Neural crest cell (in vitro differentiated cells): ENCODE measurements around the gene TIFAB. TPM values are rescaled to one million over a fixed set of nuclear protein-coding genes. Genes with fewer than 3 reads are reported as not detected.

Source experiments
- DNase-seq: peaks from one replicate; pipeline ENCODE4 v3.0.0; 2021; ENCODE audit warnings: low read depth, mixed read lengths, low spot score
- H3K27ac Mint-ChIP-seq: one replicate; pipeline ENCODE4 v1.8.0; 2021; ENCODE audit warnings: mild to moderate bottlenecking, mixed read lengths; ENCODE audit not compliant: unreplicated experiment
- H3K27me3 Mint-ChIP-seq: 2 replicates; pipeline ENCODE4 v1.8.0; 2021; ENCODE audit warnings: low read depth, mild to moderate bottlenecking, mixed read lengths
- H3K36me3 Mint-ChIP-seq: 2 replicates; pipeline ENCODE4 v1.8.0; 2021; ENCODE audit warnings: low read depth, mild to moderate bottlenecking, mixed read lengths
- H3K4me1 Mint-ChIP-seq: 2 replicates; pipeline ENCODE4 v1.8.0; 2021; ENCODE audit warnings: mixed read lengths
- H3K4me3 Mint-ChIP-seq: one replicate; pipeline ENCODE4 v1.8.0; 2021; ENCODE audit warnings: mild to moderate bottlenecking, mixed read lengths
- H3K9me3 Mint-ChIP-seq: 2 replicates; pipeline ENCODE4 v1.8.0; 2021; ENCODE audit warnings: mixed read lengths
- CTCF ChIP-seq: fragments of 200-600 bp; sonication (generic); conservative IDR thresholded peaks from 2 replicates; pipeline ENCODE4 v1.5.0; 2021; ENCODE audit warnings: antibody characterized with exemption, mild to moderate bottlenecking
- total RNA-seq: library from RNA; stranded (reverse); gene quantifications from 2 replicates; pipeline ENCODE4 v1.2.1, GENCODE V29; 2021

The TIFAB gene
- total RNA-seq, 1 donor from 2014 or later: not detected

DNA sequence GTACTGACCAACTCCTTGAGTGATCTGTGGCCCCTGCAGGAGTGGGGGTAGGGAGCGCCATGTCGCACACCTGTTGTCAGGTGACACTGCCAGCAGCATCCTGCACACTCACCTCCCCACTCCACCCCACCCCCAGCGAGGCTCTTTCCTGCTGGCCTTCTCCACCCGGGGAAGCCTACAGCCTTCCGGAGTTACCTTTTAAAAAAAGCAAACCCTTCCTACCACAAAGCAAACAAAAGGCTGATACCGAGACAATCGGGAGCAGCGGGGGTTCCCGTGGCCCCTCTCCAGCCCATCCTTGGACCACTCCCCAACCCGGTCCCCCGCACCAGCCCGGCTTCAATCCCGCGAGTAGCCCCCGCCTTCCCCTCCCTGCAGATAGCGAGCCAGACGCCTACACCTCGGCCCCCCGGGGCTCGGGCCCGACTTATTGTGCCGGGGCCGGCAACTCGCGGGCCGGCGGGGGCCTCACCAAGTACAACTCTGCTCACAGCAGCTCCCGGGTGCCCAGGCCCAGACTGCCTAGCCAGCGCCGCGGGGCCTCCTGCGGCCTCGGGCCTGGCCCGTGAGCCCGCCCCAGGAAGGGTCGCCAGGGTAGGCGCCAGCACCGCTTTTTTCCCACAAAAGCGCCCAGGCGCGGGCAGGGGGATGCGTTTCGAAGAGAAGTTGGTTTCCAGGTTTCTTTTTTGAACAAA, 53.8 kb downstream of the TIFAB start:
- no peak for TF ChIP-seq CTCF
- peak overlapping the region; percentile 92 for H3K4me3 Mint-ChIP-seq
- H3K27me3 Mint-ChIP-seq: peaks cover 25% of the 10 kb centered on the region
- H3K9me3 Mint-ChIP-seq: no peaks in the 10 kb centered on the region
- H3K4me1 Mint-ChIP-seq: peaks cover 57% of the 10 kb centered on the region
- DNase-seq: peak; percentile 33
- no peaks in the 10 kb centered on the region for H3K36me3 Mint-ChIP-seq
- H3K27ac Mint-ChIP-seq: peak overlapping the region; percentile 58

Other genes with a start within 250 kb of the TIFAB start
- 339 and 353 TPM in 2 replicates for gene MACROH2A1, start 53.1 kb downstream of the TIFAB start, total RNA-seq
- not detected in 2 replicates for gene DCANP1, start 5.0 kb downstream of the TIFAB start, total RNA-seq
- gene NEUROG1, start 83.6 kb upstream of the TIFAB start, total RNA-seq: 7.3 and 7.8 TPM in 2 replicates
- gene CXCL14, start 126.6 kb upstream of the TIFAB start, total RNA-seq: not detected in 2 replicates